ENCODE results near the gene FOXA2. TPM values are rescaled to one million over a fixed set of nuclear protein-coding genes. Genes with fewer than 3 reads are reported as not detected.

Gene FOXA2
- total and polyA plus RNA-seq, 2 of the 13 experiments (the other 11 are each of a cell fraction or from before 2014, with no cell fraction given) = 8.8 to 12.2 TPM

GRCh38 chr20:22574545-22575086, 9.8 kb downstream of the FOXA2 start:
- ATAC-seq (no peak), FAIRE-seq (no peak), DNase-seq (ENCODE audit: low spot score) (no peak)
- no peaks in the 10 kb centered on the region for H3K9me3 ChIP-seq (ENCODE audit: low read length)
- no peak overlapping the region for H2AFZ ChIP-seq (ENCODE audit: low read length)
- H3K4me1 ChIP-seq (ENCODE audit: insufficient read depth, low read length) = peaks cover 83% of the 10 kb centered on the region
- ChIA-PET POLR2A (interaction anchor here (0.9 to 9.9 kb wide), 10 partner anchors 9 to 143 kb away, joined by 3 to 111 read pairs (median 17); partner anchors contain the start of gene FOXA2), CTCF (ENCODE audit: low intra/inter-chr PET ratio, low total read pairs) (no interaction called here)
- H3K27me3 ChIP-seq (ENCODE audit: control insufficient read depth in 1 of 2, insufficient read depth in 2 of 2, low read length in 2 of 2) = no peaks in the 10 kb centered on the region; a peak in 1 of 5 replicates
- H3K4me2 ChIP-seq (ENCODE audit: low read depth, low read length) = peak overlapping the region; percentile 85
- peaks cover 91% of the 10 kb centered on the region for H3K79me2 ChIP-seq (ENCODE audit: insufficient read depth, low read length)
- H3K27ac ChIP-seq (ENCODE audit: extremely low read length, insufficient read depth, low read length) = peak overlapping the region; percentile 86
- in situ Hi-C loops (cut with HindIII; ENCODE audit: extremely low pct_ligation_motif_present, low pct_unique_long_range_greater_than_20kb) = loop anchor here (5.0 to 10.0 kb wide), 3 partner anchors 62 to 1060 kb away; partner anchors contain the start of genes CST3 and NXT1
- peaks cover 27% of the 10 kb centered on the region; the same call in 1 of the 2 replicates for H4K20me1 ChIP-seq (ENCODE audit: insufficient read depth, low read length)
- no TSS peak for BruUV-seq (replicated peaks)
- peaks cover 2 to 8% of the 10 kb centered on the region in 2 experiments; a peak in 2 of 5 replicates for H3K36me3 ChIP-seq (replicated peaks in 1 of 2; ENCODE audit: control insufficient read depth in 1 of 2, insufficient read depth in 2 of 2, low read length in 2 of 2)
- intact Hi-C loops (cut with micrococcal nuclease; ENCODE audit: unreplicated experiment) = no loop called here
- 84% methylated on average over 4 of the region's 4 CpGs for WGBS (ENCODE audit: low lambda C conversion rate)
- H3K4me3 ChIP-seq (replicated peaks in 1 of 3; ENCODE audit: insufficient read depth in 1 of 3, low read depth in 2 of 3, low read length in 3 of 3) = peak overlapping the region in 1 of 3 experiments; percentile 32; a peak in 1 of 6 replicates
- H3K9ac ChIP-seq (ENCODE audit: insufficient read depth, low read depth, low read length) = 0 out of 2 replicates have a peak overlapping the region, but pooled peaks have one; percentile 21
- no peak for TF ChIP-seq POLR2AphosphoS5 (IDR thresholded peaks at IDR 0.05; ENCODE audit: low read depth, low read length)
- no peak for TF ChIP-seq PHF20 (CRISPR knock-in tag; IDR thresholded peaks at IDR 0.05)
- peak; percentile 15; the same call in 1 of the 2 replicates for TF ChIP-seq ZBTB21 (CRISPR knock-in tag; IDR thresholded peaks at IDR 0.05)
- TF ChIP-seq ZFP90 (CRISPR knock-in tag; IDR thresholded peaks at IDR 0.05; ENCODE audit: borderline replicate concordance) = 0 out of 2 replicates have a peak, but pooled peaks have one; percentile 24
- 0 out of 2 replicates have a peak, but pooled peaks have one; percentile 35 for TF ChIP-seq ZFP37 (CRISPR knock-in tag; IDR thresholded peaks at IDR 0.05; ENCODE audit: borderline replicate concordance)
- TF ChIP-seq ZNF652 (CRISPR knock-in tag; IDR thresholded peaks at IDR 0.05; ENCODE audit: borderline replicate concordance, low read depth) = peak; percentile 93
- TF ChIP-seq FOXO1 (CRISPR knock-in tag; IDR thresholded peaks at IDR 0.05) = no peak
- TF ChIP-seq PTBP1 (IDR thresholded peaks at IDR 0.05; ENCODE audit: low read depth, low read length, poor library complexity, severe bottlenecking) = no peak
- 0 out of 2 replicates have a peak, but pooled peaks have one; percentile 8 for TF ChIP-seq CREM (IDR thresholded peaks at IDR 0.05)
- TF ChIP-seq CREM (CRISPR knock-in tag; IDR thresholded peaks at IDR 0.05) = no peak
- TF ChIP-seq SRSF4 (IDR thresholded peaks at IDR 0.05; ENCODE audit: low read depth, low read length, poor library complexity, severe bottlenecking) = no peak
- TF ChIP-seq ZNF326 (CRISPR knock-in tag; IDR thresholded peaks at IDR 0.05; ENCODE audit: borderline replicate concordance) = peak; percentile 24; the same call in 1 of the 2 replicates
- TF ChIP-seq BATF2 (CRISPR knock-in tag; IDR thresholded peaks at IDR 0.05) = no peak
- no peak for TF ChIP-seq SAP130 (CRISPR knock-in tag; IDR thresholded peaks at IDR 0.05; ENCODE audit: low read depth)
- TF ChIP-seq ZNF556 (CRISPR knock-in tag; IDR thresholded peaks at IDR 0.05; ENCODE audit: borderline replicate concordance) = 0 out of 2 replicates have a peak, but pooled peaks have one; percentile 24
- TF ChIP-seq ZNF543 (CRISPR knock-in tag; IDR thresholded peaks at IDR 0.05) = no peak
- no peak for TF ChIP-seq ZNF569 (CRISPR knock-in tag; IDR thresholded peaks at IDR 0.05; ENCODE audit: borderline replicate concordance)
- TF ChIP-seq, protein P1, sequence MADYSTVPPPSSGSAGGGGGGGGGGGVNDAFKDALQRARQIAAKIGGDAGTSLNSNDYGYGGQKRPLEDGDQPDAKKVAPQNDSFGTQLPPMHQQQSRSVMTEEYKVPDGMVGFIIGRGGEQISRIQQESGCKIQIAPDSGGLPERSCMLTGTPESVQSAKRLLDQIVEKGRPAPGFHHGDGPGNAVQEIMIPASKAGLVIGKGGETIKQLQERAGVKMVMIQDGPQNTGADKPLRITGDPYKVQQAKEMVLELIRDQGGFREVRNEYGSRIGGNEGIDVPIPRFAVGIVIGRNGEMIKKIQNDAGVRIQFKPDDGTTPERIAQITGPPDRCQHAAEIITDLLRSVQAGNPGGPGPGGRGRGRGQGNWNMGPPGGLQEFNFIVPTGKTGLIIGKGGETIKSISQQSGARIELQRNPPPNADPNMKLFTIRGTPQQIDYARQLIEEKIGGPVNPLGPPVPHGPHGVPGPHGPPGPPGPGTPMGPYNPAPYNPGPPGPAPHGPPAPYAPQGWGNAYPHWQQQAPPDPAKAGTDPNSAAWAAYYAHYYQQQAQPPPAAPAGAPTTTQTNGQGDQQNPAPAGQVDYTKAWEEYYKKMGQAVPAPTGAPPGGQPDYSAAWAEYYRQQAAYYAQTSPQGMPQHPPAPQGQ (CRISPR knock-in tag; IDR thresholded peaks at IDR 0.05; ENCODE audit: borderline replicate concordance) = no peak
- peak; percentile 26; the same call in 1 of the 2 replicates for TF ChIP-seq STAG1 (CRISPR knock-in tag; IDR thresholded peaks at IDR 0.05)
- TF ChIP-seq KLF9 (CRISPR knock-in tag; IDR thresholded peaks at IDR 0.05; ENCODE audit: low read depth) = no peak
- no peak for TF ChIP-seq ISL2 (CRISPR knock-in tag; IDR thresholded peaks at IDR 0.05)
- TF ChIP-seq, protein P2, sequence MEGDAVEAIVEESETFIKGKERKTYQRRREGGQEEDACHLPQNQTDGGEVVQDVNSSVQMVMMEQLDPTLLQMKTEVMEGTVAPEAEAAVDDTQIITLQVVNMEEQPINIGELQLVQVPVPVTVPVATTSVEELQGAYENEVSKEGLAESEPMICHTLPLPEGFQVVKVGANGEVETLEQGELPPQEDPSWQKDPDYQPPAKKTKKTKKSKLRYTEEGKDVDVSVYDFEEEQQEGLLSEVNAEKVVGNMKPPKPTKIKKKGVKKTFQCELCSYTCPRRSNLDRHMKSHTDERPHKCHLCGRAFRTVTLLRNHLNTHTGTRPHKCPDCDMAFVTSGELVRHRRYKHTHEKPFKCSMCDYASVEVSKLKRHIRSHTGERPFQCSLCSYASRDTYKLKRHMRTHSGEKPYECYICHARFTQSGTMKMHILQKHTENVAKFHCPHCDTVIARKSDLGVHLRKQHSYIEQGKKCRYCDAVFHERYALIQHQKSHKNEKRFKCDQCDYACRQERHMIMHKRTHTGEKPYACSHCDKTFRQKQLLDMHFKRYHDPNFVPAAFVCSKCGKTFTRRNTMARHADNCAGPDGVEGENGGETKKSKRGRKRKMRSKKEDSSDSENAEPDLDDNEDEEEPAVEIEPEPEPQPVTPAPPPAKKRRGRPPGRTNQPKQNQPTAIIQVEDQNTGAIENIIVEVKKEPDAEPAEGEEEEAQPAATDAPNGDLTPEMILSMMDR (CRISPR knock-in tag; IDR thresholded peaks at IDR 0.05) = peak; percentile 36; the same call in 1 of the 2 replicates
